WTC11 (cell line): ENCODE results near the gene EME2. TPM values are rescaled to one million over a fixed set of nuclear protein-coding genes. Genes with fewer than 3 reads are reported as not detected.

Source experiments
- ATAC-seq: fragments of 200-7000 bp; cut with Tn5 transposase; 2 replicates; pipeline ENCODE4 v1.10.0; 2021; ENCODE audit warnings: mild to moderate bottlenecking, moderate library complexity
- CTCF ChIA-PET: fragments of 300-600 bp; sonication (Branson Sonifier 250); formaldehyde crosslinking; loops from one replicate; lab custom pipeline; 2021; ENCODE audit warnings: antibody characterized with exemption; lab: Charles Lee
- POLR2A ChIA-PET: fragments of 350-600 bp; sonication (Branson Sonifier 250); formaldehyde crosslinking; loops from one replicate; lab custom pipeline; 2021; ENCODE audit warnings: antibody characterized with exemption; lab: Charles Lee
- DNase-seq: peaks from one replicate; pipeline ENCODE4 v3.0.0; 2021; ENCODE audit warnings: low spot score
- H3K27ac Mint-ChIP-seq: 2 replicates; pipeline ENCODE4 v1.8.0; 2021; ENCODE audit warnings: mixed read lengths
- H3K27me3 Mint-ChIP-seq: 2 replicates; pipeline ENCODE4 v1.8.0; 2021; ENCODE audit warnings: low read depth, mild to moderate bottlenecking, moderate library complexity, mixed read lengths
- H3K36me3 Mint-ChIP-seq: 2 replicates; pipeline ENCODE4 v1.8.0; 2021; ENCODE audit warnings: mixed read lengths
- H3K4me1 Mint-ChIP-seq: 2 replicates; pipeline ENCODE4 v1.8.0; 2022; ENCODE audit warnings: mixed read lengths
- H3K4me3 Mint-ChIP-seq: 2 replicates; pipeline ENCODE4 v1.8.0; 2021; ENCODE audit warnings: mild to moderate bottlenecking, moderate library complexity, mixed read lengths
- H3K9me3 Mint-ChIP-seq: 2 replicates; pipeline ENCODE4 v1.8.0; 2021; ENCODE audit warnings: mixed read lengths
- CDX4 ChIP-seq: fragments of 250-450 bp; sonication (Bioruptor Pico); IDR thresholded peaks from 2 replicates; pipeline ENCODE4 v1.9.0; 2021; ENCODE audit warnings: moderate library complexity, mild to moderate bottlenecking, inconsistent platforms, borderline replicate concordance
- E2F5 ChIP-seq: sonication (generic); formaldehyde crosslinking; IDR thresholded peaks from 2 replicates; pipeline ENCODE4 v1.8.1; 2022; ENCODE audit warnings: mild to moderate bottlenecking, moderate library complexity, missing genetic modification reagents
- ESRRA ChIP-seq: sonication (generic); formaldehyde crosslinking; IDR thresholded peaks from 2 replicates; pipeline ENCODE4 v1.8.1; 2022; ENCODE audit warnings: mild to moderate bottlenecking, missing genetic modification reagents, borderline replicate concordance
- ETV6 ChIP-seq: sonication (generic); formaldehyde crosslinking; IDR thresholded peaks from 2 replicates; pipeline ENCODE4 v1.8.1; 2022; ENCODE audit warnings: mild to moderate bottlenecking, missing genetic modification reagents
- FOXP4 ChIP-seq: sonication (generic); formaldehyde crosslinking; IDR thresholded peaks from 2 replicates; pipeline ENCODE4 v1.8.0; 2022; ENCODE audit warnings: mild to moderate bottlenecking, missing genetic modification reagents
- GABPB1 ChIP-seq: sonication (generic); formaldehyde crosslinking; IDR thresholded peaks from 2 replicates; pipeline ENCODE4 v1.8.1; 2023; ENCODE audit warnings: mild to moderate bottlenecking, missing genetic modification reagents
- GRHL2 ChIP-seq: fragments of 250-450 bp; sonication (Bioruptor Pico); IDR thresholded peaks from 2 replicates; pipeline ENCODE4 v1.8.0; 2022; ENCODE audit warnings: mild to moderate bottlenecking, moderate library complexity; ENCODE audit not compliant: insufficient replicate concordance, severe bottlenecking
- HMGXB4 ChIP-seq: sonication (generic); formaldehyde crosslinking; IDR thresholded peaks from 2 replicates; pipeline ENCODE4 v1.8.1; 2023; ENCODE audit warnings: mild to moderate bottlenecking, moderate library complexity, missing genetic modification reagents
- IRF1 ChIP-seq: sonication (generic); formaldehyde crosslinking; IDR thresholded peaks from 2 replicates; pipeline ENCODE4 v1.8.0; 2023; ENCODE audit warnings: missing genetic modification reagents
- MYBL2 ChIP-seq: sonication (generic); formaldehyde crosslinking; IDR thresholded peaks from 2 replicates; pipeline ENCODE4 v1.8.1; 2023; ENCODE audit warnings: mild to moderate bottlenecking, moderate library complexity, missing genetic modification reagents
- NR2C2 ChIP-seq: sonication (generic); formaldehyde crosslinking; IDR thresholded peaks from 2 replicates; pipeline ENCODE4 v1.8.0; 2022; ENCODE audit warnings: mild to moderate bottlenecking, missing genetic modification reagents
- PREB ChIP-seq: sonication (generic); formaldehyde crosslinking; IDR thresholded peaks from 2 replicates; pipeline ENCODE4 v1.8.1; 2022; ENCODE audit warnings: mild to moderate bottlenecking, missing genetic modification reagents, moderate library complexity, borderline replicate concordance
- SMAD3 ChIP-seq: sonication (generic); formaldehyde crosslinking; IDR thresholded peaks from 2 replicates; pipeline ENCODE4 v1.8.0; 2022; ENCODE audit warnings: missing genetic modification reagents, mild to moderate bottlenecking, borderline replicate concordance
- SMAD4 ChIP-seq: sonication (generic); formaldehyde crosslinking; IDR thresholded peaks from 2 replicates; pipeline ENCODE4 v1.8.0; 2022; ENCODE audit warnings: mild to moderate bottlenecking, missing genetic modification reagents
- TCF7 ChIP-seq: sonication (generic); formaldehyde crosslinking; IDR thresholded peaks from 2 replicates; pipeline ENCODE4 v1.8.0; 2022; ENCODE audit warnings: mild to moderate bottlenecking, low read depth, missing genetic modification reagents, moderate library complexity
- ZNF219 ChIP-seq: sonication (generic); formaldehyde crosslinking; IDR thresholded peaks from 2 replicates; pipeline ENCODE4 v1.8.0; 2023; ENCODE audit warnings: missing genetic modification reagents, mild to moderate bottlenecking, borderline replicate concordance
- ZNF396 ChIP-seq: fragments of 250-450 bp; sonication (Bioruptor Pico); IDR thresholded peaks from 2 replicates; pipeline ENCODE4 v1.8.0; 2021; ENCODE audit warnings: mild to moderate bottlenecking, moderate library complexity, borderline replicate concordance
- ZNF512 ChIP-seq: sonication (generic); formaldehyde crosslinking; IDR thresholded peaks from 2 replicates; pipeline ENCODE4 v1.8.1; 2022; ENCODE audit warnings: missing genetic modification reagents, borderline replicate concordance
- total RNA-seq: library from RNA; stranded (reverse); gene quantifications from 3 replicates; pipeline ENCODE4 v1.2.3, GENCODE V29; 2021

EME2 gene
- total RNA-seq, 1 experiment from 2014 or later = 23.2 TPM

- POLR2A ChIA-PET = no interaction called here
- H3K4me1 Mint-ChIP-seq = no peaks in the 10 kb centered on the region
- H3K27ac Mint-ChIP-seq = no peak overlapping the region
These were observed 31.0 kb upstream of the EME2 start for GRCh38 chr16:1741553-1742165.

GRCh38 chr16:1743376-1744337, 29.0 kb upstream of the EME2 start:
- H3K4me1 Mint-ChIP-seq = no peaks in the 10 kb centered on the region
- H3K36me3 Mint-ChIP-seq = peaks cover under 1% of the 10 kb centered on the region; the same call in 1 of the 2 replicates
- no peak overlapping the region for H3K4me3 Mint-ChIP-seq
- no peak for DNase-seq
- POLR2A ChIA-PET = no interaction called here
- H3K27ac Mint-ChIP-seq = no peak overlapping the region
- no peaks in the 10 kb centered on the region for H3K27me3 Mint-ChIP-seq
- no peaks in the 10 kb centered on the region for H3K9me3 Mint-ChIP-seq
- CTCF ChIA-PET = no interaction called here
- TF ChIP-seq ZNF512 (CRISPR knock-in tag) = no peak
- TF ChIP-seq, all 79 proteins: peak for 0
- ATAC-seq = no peak

More at GRCh38 chr16:1741553-1742165, 31.0 kb upstream of the EME2 start:
- Mint-ChIP-seq H3K4me3 (no peak overlapping the region), H3K27me3 (no peaks in the 10 kb centered on the region), H3K36me3 (no peaks in the 10 kb centered on the region), H3K9me3 (no peaks in the 10 kb centered on the region)
- ATAC-seq (no peak), DNase-seq (no peak)
- no peak for TF ChIP-seq SMAD3 (CRISPR knock-in tag)
- TF ChIP-seq ZNF396 (CRISPR knock-in tag) = no peak
- TF ChIP-seq IRF1 (CRISPR knock-in tag) = no peak
- no peak for TF ChIP-seq E2F5 (CRISPR knock-in tag)
- TF ChIP-seq GABPB1 (CRISPR knock-in tag) = no peak
- no peak for TF ChIP-seq PREB (CRISPR knock-in tag)
- TF ChIP-seq ETV6 (CRISPR knock-in tag) = no peak
- no peak for TF ChIP-seq GRHL2 (CRISPR knock-in tag)
- CTCF ChIA-PET = interaction anchor here (2.0 kb wide), 1 partner anchor 18 kb away, joined by 6 read pairs; no protein-coding TSS in a partner anchor

GRCh38 chr16:1744338-1744840, 28.2 kb upstream of the EME2 start:
- ChIA-PET POLR2A (no interaction called here), CTCF (no interaction called here)
- DNase-seq = no peak
- Mint-ChIP-seq H3K36me3 (peaks cover 4% of the 10 kb centered on the region), H3K9me3 (no peaks in the 10 kb centered on the region), H3K4me3 (no peak overlapping the region), H3K27ac (no peak overlapping the region), H3K4me1 (no peaks in the 10 kb centered on the region), H3K27me3 (no peaks in the 10 kb centered on the region)
- ATAC-seq = no peak
- TF ChIP-seq ZNF219 (CRISPR knock-in tag) (no peak), PREB (CRISPR knock-in tag) (no peak), NR2C2 (CRISPR knock-in tag) (no peak), MYBL2 (no peak), ESRRA (CRISPR knock-in tag) (no peak), CDX4 (CRISPR knock-in tag) (no peak), TCF7 (CRISPR knock-in tag) (no peak), HMGXB4 (CRISPR knock-in tag) (no peak), FOXP4 (CRISPR knock-in tag) (no peak), SMAD4 (CRISPR knock-in tag) (no peak)
